Transverse colon (tissue), 3 donors: ENCODE results near the gene UBA6.

Experiments used
- CTCF ChIP-seq, 5 experiments: fragments of 200-600 bp in 3 of 5; fragments of 450-650 bp in 2 of 5; sonication (generic) in 3 of 5; IDR thresholded peaks; 1 replicate in 2 of 5; 2 replicates in 3 of 5; pipeline ENCODE4 v1.5.1; 2016 to 2017; ENCODE audit warnings: antibody characterized with exemption in 5 of 5, inconsistent platforms in 3 of 5, mild to moderate bottlenecking in 2 of 5, moderate library complexity in 1 of 5
- POLR2A ChIP-seq: fragments of 450-650 bp; IDR thresholded peaks from one replicate; pipeline ENCODE4 v1.6.1; 2016; ENCODE audit warnings: antibody characterized with exemption, mild to moderate bottlenecking, moderate library complexity

- no peak for TF ChIP-seq CTCF (IDR thresholded peaks at IDR 0.05)
- TF ChIP-seq POLR2A = no peak
Measured at GRCh38 chr4:67581913-67582312, 119.0 kb downstream of the UBA6 start.
